Esophagus squamous epithelium (tissue), 5 donors: ENCODE data around the gene PRR12. TPM values are rescaled to one million over a fixed set of nuclear protein-coding genes. Genes with fewer than 3 reads are reported as not detected.

ENCODE experiments used
- DNase-seq: peaks from one replicate; lab custom pipeline; 2025; lab: John Stamatoyannopoulos, UW
- H3K27ac ChIP-seq, 4 donors: fragments of 200-600 bp; sonication (generic); one replicate each; pipeline ENCODE4 v1.5.1; 2016 to 2019; ENCODE audit warnings: mild to moderate bottlenecking in 1 of 4
- H3K27me3 ChIP-seq, 4 donors: fragments of 200-600 bp; sonication (generic); 1 replicate in 3 of 4; 2 replicates in 1 of 4; pipeline versions ENCODE4 v1.5.1 to v1.6.0; 2017 to 2021; ENCODE audit warnings: antibody characterized with exemption in 1 of 4
- H3K36me3 ChIP-seq, 3 donors: fragments of 200-600 bp; sonication (generic); one replicate each; pipeline ENCODE4 v1.5.1; 2016 to 2019
- H3K4me1 ChIP-seq, 3 donors: fragments of 200-600 bp; sonication (generic); one replicate each; pipeline ENCODE4 v1.5.1; 2017 to 2019
- H3K4me3 ChIP-seq, 4 donors: fragments of 200-600 bp; sonication (generic); 1 replicate in 3 of 4; 2 replicates in 1 of 4; pipeline ENCODE4 v1.5.1; 2016 to 2019; ENCODE audit warnings: mild to moderate bottlenecking in 2 of 4, moderate library complexity in 1 of 4
- H3K9me3 ChIP-seq, 3 donors: fragments of 200-600 bp; sonication (generic); one replicate each; pipeline ENCODE4 v1.5.1; 2016 to 2019
- POLR2A ChIP-seq, 4 donors: fragments of 450-650 bp; IDR thresholded peaks; one replicate each; pipeline ENCODE4 v1.6.1; 2017; ENCODE audit warnings: antibody characterized with exemption in 4 of 4, mild to moderate bottlenecking in 4 of 4, moderate library complexity in 3 of 4
- WGBS, 2 donors: methylation state at CpG; one replicate each; pipeline ENCODE4 v1.1.5; 2018; 5-methylcytosine and 5-hydroxymethylcytosine counted together
- intact Hi-C: fragments of 100-400 bp; cut with DNase I; formaldehyde crosslinking; loops from one replicate; pipeline ENCODE4 v1.15.0; 2022
- total RNA-seq, 4 donors: library from RNA; depleted of rRNA; stranded (reverse); fragments of >200 nt; gene quantifications; one replicate each; pipeline ENCODE4 v1.1.0, GENCODE V29; 2016
- TF ChIP-seq, protein P1 (sequence below), 6 experiments: fragments of 450-650 bp in 4 of 6; fragments of 200-600 bp in 2 of 6; sonication (generic) in 2 of 6; IDR thresholded peaks; one replicate each; pipeline ENCODE4 v1.5.1; 2016 to 2019; ENCODE audit warnings: antibody characterized with exemption in 6 of 6, mild to moderate bottlenecking in 4 of 6, moderate library complexity in 4 of 6
- donor health status: DM: yes; HTN: yes; CAD: no.

PRR12 gene
- total RNA-seq, 4 donors from 2014 or later = 4.5 to 11.9 (median 7.7) TPM

DNA sequence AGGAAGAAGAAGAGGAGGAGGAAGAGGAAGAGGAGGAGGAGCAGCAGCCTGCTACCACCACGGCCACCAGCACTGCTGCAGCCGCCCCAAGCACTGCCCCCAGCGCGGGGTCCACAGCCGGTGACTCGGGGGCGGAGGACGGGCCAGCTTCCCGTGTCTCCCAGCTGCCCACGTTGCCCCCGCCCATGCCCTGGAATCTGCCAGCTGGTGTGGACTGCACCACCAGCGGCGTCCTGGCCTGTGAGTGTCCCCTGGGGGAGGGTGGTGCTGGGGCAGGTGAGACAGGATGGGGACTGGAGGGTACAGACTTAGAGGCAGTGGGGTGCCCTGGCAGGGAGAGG is 62.5 kb downstream of the PRR12 start:
- Histone ChIP-seq H3K36me3 (peaks cover 61 to 100% (median 72%) of the 10 kb centered on the region in 3 donors), H3K4me1 (no peaks in the 10 kb centered on the region), H3K9me3 (no peaks in the 10 kb centered on the region), H3K4me3 (no peak overlapping the region), H3K27me3 (no peaks in the 10 kb centered on the region), H3K27ac (no peak overlapping the region)
- no peak for TF ChIP-seq POLR2A (IDR thresholded peaks at IDR 0.05)
- TF ChIP-seq, protein P1, sequence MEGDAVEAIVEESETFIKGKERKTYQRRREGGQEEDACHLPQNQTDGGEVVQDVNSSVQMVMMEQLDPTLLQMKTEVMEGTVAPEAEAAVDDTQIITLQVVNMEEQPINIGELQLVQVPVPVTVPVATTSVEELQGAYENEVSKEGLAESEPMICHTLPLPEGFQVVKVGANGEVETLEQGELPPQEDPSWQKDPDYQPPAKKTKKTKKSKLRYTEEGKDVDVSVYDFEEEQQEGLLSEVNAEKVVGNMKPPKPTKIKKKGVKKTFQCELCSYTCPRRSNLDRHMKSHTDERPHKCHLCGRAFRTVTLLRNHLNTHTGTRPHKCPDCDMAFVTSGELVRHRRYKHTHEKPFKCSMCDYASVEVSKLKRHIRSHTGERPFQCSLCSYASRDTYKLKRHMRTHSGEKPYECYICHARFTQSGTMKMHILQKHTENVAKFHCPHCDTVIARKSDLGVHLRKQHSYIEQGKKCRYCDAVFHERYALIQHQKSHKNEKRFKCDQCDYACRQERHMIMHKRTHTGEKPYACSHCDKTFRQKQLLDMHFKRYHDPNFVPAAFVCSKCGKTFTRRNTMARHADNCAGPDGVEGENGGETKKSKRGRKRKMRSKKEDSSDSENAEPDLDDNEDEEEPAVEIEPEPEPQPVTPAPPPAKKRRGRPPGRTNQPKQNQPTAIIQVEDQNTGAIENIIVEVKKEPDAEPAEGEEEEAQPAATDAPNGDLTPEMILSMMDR (IDR thresholded peaks at IDR 0.05) = no peak
- WGBS, 2 donors = 97% methylated on average over 6 of the region's 13 CpGs; no CpG with 5 or more reads in 1 of the 2 donors
- DNase-seq = no peak
- intact Hi-C loops = no loop called here

DNA sequence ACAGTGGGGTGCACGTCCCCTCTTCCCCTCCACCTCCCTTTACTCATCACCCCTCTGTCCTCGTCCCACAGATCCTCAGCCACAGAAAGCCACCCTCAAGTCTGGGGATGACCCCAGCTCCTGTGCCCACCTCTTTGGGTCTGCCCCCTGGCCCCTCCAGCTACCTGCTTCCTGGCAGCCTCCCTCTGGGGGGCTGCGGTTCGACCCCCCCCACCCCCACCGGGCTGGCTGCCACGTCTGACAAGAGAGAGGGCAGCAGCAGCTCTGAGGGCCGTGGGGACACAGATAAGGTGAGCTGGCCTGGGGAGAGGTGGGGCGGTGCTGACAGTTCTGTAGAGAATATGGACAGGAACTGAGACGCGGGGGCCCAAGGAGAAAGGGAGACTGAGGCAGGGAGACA is 63.6 kb downstream of the PRR12 start:
- TF ChIP-seq, protein P1 (IDR thresholded peaks at IDR 0.05) = no peak
- TF ChIP-seq POLR2A (IDR thresholded peaks at IDR 0.05) = no peak
- intact Hi-C loops = no loop called here
- DNase-seq = no peak
- Histone ChIP-seq H3K27ac (no peak overlapping the region), H3K27me3 (no peaks in the 10 kb centered on the region), H3K9me3 (no peaks in the 10 kb centered on the region), H3K36me3 (peaks cover 65 to 100% (median 79%) of the 10 kb centered on the region in 3 donors), H3K4me1 (peaks cover 0 to 3% (median 0%) of the 10 kb centered on the region in 3 donors), H3K4me3 (no peak overlapping the region)
- WGBS, 2 donors = 88 to 89% methylated on average over 1 to 3 of the region's 10 CpGs

DNA sequence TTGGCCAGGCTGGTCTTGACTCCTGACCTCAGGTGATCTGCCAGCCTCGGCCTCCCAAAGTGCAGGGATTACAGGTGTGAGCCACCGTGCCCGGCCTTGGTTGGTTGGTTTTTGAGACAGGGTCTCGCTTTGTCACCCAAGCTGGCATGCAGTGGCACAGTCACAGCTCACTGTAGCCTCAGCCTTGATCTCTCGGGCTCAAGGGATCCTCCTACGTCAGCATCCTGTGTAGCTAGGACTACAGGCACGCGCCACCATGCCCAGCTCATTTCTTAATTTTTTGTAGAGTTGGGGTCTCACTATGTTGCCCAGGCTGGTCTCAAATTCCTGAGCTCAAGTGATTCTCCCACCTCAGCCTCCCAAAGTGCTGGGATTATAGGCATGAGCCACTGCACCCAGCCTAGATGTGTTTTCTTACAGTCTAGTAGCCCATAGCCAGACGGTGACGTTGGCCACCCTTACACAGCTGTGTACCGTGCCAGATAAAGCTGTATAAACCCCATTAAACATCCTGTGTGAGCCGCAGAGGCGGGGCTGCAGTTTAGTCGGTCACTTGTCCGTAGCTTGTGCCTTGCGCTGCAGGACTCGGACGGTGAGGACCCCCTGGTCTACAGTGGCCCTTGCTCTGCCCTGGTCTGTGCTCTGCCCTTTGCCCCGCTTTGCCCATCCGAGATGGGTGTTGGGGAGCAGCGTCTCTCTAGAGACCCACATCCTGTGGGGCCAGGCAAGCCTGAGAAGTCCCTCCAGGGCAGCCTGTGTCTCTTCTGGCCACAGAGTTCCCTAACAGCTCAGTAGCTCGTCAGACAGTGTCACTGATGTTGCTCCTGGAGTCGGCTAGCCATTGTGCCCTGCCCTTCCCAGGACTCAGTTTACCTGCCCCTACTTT is 64.8 kb downstream of the PRR12 start:
- no peak for DNase-seq
- H3K4me1 ChIP-seq = peaks cover 0 to 14% (median 0%) of the 10 kb centered on the region in 3 donors
- no peaks in the 10 kb centered on the region for H3K9me3 ChIP-seq
- no peaks in the 10 kb centered on the region for H3K27me3 ChIP-seq
- WGBS, 2 donors = 90 to 91% methylated on average over 10 to 16 of the region's 23 CpGs
- H3K36me3 ChIP-seq = peaks cover 65 to 100% (median 82%) of the 10 kb centered on the region in 3 donors
- intact Hi-C loops = no loop called here
- no peak overlapping the region for H3K4me3 ChIP-seq
- TF ChIP-seq, protein P1 (IDR thresholded peaks at IDR 0.05) = no peak
- no peak for TF ChIP-seq POLR2A (IDR thresholded peaks at IDR 0.05)
- H3K27ac ChIP-seq = no peak overlapping the region

DNA sequence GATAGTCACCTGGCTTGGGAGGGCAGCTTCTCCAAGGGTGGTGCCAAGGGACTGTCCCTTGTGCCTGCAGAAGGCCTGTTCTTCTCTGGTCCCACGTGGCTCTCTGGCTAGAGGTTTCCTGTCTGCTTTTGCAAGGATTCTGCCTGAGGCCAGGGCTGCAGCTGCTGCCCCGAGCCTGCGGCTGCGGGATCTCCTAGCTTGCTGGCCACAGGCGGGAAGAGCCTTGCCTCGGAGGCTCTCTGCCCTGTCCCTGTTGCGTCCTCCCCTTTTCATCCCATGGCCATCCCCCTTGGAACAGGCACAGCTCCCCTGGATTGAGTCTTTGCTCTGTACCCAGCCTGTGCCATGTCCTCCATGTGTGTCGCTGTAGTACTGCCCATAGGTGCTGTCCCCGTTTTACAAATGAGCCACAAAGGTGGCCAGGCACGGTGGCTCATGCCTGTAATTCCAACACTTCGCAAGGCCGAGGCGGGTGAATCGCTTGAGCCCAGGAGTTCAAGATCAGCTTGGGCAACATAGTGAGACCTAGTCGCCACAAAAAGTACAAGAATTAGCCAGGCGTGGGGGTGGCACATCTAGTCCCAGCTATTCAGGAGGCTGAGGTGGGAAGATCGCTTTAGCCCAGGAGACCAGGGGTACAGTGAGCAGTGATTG is 65.6 kb downstream of the PRR12 start:
- Histone ChIP-seq H3K27ac (no peak overlapping the region), H3K27me3 (no peaks in the 10 kb centered on the region), H3K36me3 (peaks cover 59 to 100% (median 81%) of the 10 kb centered on the region in 3 donors), H3K4me1 (peaks cover 0 to 16% (median 0%) of the 10 kb centered on the region in 3 donors), H3K9me3 (no peaks in the 10 kb centered on the region), H3K4me3 (no peak overlapping the region)
- WGBS, 2 donors = 87 to 98% methylated on average over 6 to 12 of the region's 17 CpGs
- DNase-seq = no peak
- intact Hi-C loops = no loop called here
- no peak for TF ChIP-seq POLR2A (IDR thresholded peaks at IDR 0.05)
- TF ChIP-seq, protein P1 (IDR thresholded peaks at IDR 0.05) = no peak
